ENCODE results near the gene CARS2.

DNA sequence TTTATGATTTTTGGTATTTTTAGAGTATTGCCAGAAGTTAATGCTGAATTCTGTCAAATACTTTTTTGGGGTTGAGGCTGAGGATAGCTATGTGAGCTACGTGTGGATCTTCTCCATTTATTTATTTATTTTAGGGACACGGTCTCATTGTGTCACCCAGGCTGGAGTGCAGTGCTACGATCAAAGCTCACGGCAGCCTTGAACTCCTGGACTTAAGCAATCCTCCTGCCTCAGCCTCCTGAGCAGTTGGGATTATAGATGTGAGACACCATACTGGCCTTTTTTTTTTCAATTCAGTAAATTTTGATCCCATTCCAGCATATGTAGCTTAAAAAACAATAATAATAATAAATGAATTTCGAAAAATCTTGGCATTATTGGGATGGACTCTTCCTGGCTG is 28.6 kb upstream of the CARS2 start:
- TF ChIP-seq CTCF (conservative IDR thresholded peaks at IDR 0.05 in 1 of 2, IDR thresholded peaks at IDR 0.05 in 1 of 2; ENCODE audit: extremely low read depth in 1 of 2, insufficient read depth in 1 of 2, low read depth in 1 of 2, low read length in 2 of 2) (no peak), EZH2 (IDR thresholded peaks at IDR 0.05; ENCODE audit: borderline replicate concordance, low read length) (no peak)
